Stimulated activated CD8-positive, alpha-beta memory T cell treated with anti-CD3 and anti-CD28 coated beads, Interleukin-15, amount 100 ng/mL, for 1 hour (primary cell): ENCODE measurements around the gene ASTN2.

Source experiments
- DNase-seq: peaks from one replicate; pipeline ENCODE4 v3.0.0-alpha.2; 2020; ENCODE audit warnings: low read depth

The ASTN2 gene

DNA sequence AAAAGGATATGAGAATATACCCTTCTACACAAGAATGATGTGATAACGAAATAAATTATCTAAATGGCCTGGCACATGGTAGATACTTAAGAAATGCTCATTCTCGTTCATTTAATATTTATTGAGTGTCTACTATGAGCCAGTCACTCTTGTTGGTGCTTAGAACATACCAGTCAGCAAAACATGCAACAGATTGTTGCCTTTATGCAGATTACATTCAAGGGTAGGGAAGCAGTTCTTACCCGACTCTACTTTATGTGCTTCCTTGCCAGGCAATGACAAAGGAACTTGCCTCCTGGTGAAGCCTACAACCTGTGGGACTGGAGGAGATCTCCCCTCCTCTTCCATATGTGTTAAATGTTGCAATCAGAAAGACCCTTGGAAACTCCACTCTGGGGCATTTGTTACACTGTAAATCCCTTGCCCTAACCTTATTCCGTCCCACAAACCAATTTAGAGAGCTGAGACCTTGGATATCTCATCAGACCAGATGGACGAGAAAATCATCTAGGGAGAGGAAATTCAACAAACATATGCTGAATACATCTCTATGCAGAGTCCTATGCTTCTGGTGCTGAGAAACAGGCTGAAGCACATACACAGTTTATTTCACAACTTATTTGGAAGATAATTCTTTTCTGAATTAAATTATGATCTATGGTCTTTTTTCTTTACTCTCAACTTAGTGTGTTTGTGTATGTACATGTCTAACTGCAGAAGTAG lies 855.9 kb downstream of the ASTN2 start:
- no peak for DNase-seq

DNA sequence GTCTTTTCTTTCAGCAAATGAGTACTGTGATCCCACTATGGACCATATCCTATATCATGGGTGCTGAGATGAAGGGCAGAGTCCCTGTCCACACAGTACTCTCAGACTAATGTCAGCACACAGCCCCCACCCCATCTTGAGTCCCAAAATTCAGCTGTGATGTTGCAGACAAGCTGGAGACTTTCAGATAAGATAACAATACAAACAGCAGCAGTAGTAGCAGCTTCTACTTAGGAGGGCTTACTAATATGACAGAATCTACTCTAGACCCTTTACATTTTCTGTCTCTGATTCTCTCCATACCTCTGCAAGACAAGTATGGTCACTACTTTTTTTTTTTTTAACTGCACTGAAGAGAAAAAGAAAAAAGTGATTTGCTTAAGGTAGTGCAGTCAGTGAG lies 856.8 kb downstream of the ASTN2 start:
- DNase-seq: no peak

DNA sequence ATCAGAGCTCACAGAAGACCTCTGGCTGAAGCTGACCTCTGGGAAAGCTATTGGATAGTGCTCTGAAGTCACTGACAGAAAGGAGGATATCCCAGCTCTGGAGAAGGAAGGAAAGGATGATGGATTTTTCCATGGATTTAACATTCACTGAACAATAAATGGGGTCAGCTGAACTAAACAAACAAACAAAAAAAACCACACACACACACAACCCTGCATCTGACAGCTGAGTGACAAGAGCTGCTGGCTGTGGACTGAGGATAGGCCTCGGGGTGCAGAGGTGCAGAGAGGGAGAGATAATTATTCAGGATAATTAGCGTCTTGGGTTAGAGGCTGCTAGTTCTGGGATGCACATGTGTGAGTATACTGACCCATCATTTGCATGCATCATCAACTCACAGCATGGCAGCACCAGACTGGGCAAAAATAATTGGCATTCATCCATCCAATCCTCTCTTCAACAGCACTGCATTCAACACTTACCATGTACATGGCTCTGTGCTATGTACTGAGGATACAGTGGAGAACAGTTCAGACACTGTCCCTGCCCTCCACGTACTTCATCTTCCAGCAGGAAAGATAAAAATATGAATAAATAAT lies 859.2 kb downstream of the ASTN2 start:
- no peak for DNase-seq

DNA sequence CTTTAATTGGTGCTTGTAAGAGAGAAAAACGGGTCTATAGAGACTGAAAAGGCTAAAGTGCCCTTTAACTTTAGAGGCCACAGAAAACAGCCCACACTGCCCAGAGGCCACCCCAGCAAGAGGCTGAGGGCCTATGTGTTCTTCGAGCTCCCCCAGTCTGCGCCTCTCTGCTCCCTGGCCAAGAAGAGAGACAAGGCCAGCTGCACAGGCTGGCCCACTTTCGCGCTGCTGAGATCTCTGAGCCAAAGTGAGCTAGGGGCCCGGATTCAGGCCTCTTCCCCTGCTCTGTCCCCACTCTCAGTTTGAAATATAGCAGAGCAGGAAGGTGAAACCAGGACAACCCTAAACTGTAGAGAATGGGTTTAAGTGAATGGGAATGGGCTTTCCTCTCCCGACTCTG lies 859.7 kb downstream of the ASTN2 start:
- DNase-seq: no peak

DNA sequence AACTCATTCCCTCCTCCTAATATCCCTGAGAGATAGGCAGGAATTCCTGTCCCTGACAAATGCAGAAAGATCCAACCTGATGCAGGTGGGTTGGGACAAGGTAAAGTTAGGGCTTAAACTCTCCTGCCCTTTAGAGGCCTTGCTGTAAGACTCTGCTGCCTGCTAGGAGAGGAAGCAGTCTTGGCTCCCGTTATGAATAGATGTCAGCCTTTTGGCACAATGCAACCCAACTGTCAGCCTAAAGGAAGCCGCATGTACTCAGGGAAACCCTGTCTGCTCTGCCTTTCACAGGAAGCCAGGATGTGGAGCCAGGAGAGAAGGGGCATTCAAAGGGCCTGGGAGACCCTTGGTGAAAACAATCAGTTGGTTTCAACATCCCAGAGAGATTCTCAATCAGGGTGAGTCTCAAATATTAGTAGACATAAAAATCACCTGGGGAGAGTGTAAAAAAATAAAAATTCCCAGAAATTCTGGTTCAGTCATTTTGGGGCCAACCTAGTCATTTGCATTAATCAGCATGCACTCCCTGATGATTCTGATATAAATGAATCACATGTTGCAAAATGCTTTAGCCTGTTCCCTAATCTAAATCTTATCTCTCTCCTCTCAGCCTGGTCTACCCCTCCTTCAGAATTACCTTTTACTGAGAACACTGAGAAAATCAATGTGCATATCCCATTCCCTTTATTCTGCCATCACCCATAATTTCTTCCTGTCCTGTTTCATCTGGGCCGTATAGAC lies 864.0 kb downstream of the ASTN2 start:
- DNase-seq: no peak

DNA sequence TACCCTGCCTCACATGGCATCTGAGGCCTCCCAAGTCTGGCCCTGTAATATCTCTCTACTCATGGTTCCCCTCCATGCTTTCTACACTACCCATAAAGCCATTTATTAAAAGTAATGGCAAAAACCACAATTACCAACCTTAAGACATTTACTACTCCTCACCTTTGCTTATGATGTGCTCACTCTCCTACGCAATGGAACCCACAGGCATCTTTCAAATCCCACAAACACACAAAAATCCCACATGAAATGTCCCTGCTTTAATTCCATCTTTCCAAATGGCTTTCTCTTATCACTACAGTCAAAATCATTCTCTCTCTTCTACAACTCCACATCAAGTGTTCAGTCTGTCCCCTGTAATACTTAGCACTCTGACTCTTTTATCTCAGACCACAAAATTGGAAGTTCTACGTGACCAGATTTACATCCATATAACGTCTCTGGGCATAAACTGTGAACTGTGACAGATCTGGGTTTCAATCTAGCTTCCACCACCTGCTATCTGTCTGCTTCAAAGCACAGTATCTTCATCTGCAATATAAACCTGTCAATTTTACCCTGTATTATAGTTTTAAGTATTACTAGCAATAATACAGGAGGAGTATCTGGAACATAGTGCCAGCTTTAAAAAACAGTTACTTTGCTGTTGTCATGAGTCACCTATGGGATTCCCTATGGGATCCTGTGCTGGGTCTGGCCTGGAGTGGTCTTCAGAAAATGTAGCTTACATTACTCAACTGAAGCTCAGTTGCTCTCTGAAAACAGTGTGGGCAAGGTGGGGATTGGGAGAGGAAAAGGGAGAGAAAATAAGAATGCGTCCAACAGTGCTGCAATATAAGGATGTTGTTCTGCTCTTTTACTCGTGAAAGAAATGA lies 864.8 kb downstream of the ASTN2 start:
- no peak for DNase-seq

DNA sequence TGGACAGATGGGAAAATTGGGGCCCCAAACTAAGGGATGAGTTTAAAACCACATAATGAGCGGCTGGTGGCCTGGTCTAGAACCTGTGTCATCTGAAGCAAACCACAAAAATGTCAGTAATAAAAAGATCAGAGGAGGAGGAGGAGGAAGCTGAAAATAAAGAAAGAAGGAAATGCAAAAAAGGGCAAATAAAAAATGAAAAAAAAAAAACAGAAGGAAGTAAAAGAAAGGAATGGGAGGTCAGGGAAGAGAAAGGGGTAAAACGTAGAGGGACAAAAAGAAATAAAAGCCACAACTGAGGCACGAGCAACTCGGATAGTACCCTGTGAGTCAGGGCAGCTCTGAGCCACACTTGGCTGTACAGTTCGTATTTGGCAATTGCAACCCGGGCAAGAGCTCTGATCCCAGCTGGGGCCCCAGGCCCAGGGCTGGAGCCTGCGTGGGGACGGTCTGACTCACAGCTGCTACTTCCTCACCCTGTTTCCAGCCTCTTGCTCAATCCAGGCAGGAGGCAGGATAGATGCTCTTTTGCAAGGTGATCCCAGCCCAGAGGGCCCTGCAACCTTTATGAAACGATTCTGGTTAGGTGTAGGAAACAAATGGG lies 865.7 kb downstream of the ASTN2 start:
- no peak for DNase-seq

DNA sequence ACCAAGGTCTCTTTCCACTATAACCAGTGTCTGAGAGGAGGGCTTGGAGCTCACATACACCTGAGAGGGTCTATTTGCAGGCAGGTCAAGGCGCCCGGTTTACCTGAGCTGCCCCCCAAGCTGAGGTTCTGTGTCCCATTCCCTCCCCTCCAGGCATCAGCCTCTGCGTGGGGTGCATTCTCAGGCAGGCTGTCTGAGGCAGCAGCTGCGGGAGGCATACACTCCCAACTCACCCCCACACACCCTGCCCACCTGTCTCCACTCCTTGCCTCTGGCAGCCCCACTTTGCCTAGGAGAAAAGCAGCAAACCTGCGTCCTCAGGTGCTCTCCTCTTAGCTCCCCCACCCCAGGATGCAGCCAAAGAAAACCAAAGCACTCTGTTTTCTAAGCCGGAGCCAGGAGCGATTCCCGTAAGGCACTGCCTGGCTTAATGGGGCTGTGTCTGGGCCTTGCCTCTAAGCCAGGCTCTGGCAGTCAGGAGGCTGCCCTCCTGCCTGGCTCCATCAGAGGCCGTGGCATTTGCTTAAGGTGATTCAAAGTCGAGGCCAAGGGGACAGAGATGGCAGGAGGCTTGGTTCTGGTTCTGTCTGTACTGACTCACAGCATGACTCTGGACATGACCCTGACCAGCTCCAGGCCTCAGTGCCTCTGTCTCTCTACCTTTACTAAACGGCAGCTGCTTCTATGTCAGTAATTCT lies 867.0 kb downstream of the ASTN2 start:
- no peak for DNase-seq

DNA sequence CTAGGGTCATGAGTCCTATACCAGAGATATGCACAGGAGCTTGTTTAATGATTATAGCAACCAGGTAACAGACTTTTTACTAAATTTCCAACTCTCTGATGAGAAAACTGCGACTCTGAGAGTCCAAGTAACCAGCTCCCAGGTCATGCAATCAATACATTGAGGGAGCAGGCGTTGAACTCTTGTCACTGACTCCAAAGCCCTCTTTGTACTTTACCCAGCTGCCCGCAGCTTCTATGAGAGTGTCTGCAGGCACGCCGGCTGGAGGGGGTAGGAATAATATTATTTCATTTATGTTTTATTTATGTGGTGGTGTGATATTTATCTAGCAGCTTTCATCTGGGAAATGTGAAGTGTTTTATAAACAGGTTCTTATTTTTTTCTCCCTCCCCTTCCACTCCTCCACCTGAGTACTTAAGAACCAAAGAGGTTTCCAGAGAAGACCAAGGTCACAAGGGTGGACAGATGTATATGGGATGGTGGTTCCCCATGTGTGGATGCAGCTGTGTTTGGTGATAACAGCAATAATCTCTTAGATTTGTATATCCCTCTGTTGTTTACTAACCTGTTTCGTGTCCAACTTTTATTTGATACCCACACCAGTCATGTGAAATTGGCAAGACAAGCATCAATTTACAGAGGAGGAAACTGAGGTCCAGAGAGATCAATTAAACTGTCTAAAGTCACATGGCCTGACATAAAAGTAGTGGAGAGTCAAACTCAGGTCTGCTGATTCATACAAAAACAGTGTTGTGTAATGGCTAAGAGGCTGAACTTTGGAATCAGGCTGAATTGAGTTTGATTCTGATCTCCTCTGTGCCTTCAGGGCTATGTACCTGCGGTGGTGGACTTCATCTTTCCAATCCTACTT lies 867.9 kb downstream of the ASTN2 start:
- no peak for DNase-seq

DNA sequence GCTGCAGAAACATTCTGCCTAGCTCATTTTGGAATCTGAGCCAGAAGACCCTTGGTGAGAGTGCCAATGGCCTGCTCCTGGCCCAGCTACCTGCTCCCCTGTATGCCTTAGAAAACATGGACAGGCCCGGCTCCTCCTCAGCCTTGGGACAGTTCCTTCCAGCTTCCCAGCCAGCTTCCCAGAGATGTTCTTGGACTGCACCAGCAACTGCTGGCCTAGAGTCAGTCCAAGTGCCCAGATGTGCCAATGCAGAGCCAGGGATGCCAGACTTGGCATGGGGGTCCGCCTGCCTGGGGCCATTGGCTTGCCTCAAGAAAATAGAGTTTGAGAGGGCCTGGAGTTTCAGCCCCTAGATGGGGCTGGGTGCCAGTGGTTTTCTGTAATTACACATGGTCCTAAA lies 870.0 kb downstream of the ASTN2 start:
- no peak for DNase-seq

DNA sequence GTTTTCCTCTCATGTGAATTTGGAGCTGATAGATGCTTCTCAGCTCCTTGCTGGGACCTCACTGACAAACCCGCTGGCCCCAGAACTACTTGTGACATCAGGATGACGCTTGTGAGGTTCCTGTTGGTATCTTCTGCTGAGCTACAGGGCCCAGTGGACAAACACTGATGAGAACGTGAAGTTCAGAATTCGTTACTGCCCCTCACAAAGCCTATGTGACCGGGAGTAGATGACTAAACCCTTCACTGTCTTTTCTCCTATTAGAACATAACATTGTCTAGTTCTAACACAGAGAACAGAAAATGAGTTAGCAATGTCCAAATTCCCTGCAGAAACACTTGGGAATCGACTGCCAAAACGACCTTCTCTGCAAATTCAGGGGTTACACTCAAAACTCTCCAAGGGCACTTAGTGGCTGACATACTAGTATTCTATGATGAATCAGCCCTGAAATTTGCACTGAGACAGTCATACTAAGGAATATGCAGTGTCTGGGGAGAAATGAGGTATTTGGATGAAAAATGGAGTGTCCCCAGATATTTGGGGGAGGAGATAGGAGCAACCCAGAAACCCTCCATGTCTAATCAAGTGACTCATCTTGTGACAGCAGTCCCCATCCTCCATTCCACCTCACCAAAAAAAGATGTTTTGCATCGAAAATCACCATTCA lies 871.0 kb downstream of the ASTN2 start:
- DNase-seq: no peak

DNA sequence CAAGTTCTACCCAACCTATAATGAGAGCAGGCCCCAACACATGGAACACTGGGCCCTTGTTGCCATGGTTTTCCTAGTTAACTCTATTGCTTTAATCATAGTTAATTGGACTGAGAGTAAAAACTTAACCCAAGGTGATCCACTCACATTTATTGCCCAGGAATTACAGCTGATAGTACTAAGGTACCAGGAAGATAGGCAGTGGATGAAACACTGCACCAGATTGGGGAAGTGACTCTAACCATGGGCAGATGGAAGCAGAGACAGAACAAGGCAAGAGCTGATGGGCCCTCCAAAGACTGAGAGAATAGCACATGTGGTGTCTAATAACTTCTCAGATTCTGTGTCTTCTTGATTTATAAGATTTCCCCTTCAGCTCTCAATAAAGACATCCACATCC lies 873.5 kb downstream of the ASTN2 start:
- no peak for DNase-seq

DNA sequence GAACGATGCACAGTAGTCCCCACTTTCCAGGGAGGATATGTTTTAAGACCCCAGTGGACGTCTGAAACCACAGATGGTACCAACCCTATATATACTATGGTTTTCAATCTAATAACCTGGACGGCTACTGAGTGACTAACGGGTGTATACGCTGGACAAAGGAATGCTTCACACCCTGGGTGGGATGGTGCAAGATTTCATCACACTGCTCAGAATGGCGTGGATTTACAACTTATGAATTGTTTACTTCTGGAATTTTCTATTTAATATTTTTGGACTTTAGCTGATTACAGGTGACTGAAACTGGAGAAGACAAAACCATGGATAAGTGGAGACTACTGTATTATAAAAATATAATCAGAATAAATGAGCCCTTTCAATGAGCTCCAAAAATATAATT lies 875.3 kb downstream of the ASTN2 start:
- no peak for DNase-seq

DNA sequence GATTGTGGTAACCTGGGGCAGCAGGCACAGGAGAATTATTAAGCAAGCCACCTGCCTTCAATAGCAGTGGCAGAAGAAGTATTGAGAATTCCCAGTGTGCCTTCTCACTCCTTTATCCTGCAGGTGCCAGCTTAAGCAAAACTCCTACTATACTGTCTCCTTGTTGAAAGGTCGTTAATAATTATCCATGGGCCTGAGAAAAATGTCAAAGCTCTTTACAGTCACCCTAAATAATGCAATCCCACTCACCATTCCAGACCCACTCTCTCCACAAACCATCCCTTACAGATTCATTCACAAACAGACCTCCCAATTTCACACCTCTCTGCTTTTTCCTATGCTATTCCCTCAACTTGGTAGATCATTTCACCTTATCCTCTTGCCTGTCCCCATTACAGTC lies 889.2 kb downstream of the ASTN2 start:
- no peak for DNase-seq

DNA sequence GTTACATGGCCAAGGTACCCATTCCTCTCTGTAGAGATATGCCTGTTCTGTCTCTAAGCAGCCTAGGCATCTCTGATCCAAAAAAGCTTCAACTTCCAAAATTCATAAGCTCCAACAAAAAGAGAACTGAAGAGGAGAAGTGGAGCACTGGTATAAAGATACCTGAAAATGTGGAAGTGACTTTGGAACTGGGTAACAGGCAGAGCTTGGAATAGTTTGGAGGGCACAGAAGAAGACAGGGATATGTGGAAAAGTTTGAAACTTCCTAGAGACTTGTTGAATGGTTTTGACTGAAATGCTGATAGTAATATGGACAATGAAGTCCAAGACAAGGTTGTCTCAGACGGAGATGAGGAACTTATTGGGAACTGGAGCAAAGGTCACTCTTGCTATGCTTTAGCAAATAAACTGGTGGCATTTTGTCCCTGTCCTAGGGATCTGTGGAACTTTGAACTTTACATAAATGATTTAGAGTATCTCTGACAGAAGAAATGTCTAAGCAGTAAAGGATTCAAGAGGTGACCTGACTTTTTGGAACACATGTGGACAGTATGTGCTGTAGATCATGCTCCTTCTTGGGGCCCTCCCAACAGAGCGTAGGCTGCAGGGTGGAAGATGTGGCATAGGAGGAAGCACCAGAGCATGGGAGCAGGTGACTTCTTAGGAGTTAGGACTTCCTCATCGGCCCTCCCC lies 889.9 kb downstream of the ASTN2 start:
- DNase-seq: no peak

DNA sequence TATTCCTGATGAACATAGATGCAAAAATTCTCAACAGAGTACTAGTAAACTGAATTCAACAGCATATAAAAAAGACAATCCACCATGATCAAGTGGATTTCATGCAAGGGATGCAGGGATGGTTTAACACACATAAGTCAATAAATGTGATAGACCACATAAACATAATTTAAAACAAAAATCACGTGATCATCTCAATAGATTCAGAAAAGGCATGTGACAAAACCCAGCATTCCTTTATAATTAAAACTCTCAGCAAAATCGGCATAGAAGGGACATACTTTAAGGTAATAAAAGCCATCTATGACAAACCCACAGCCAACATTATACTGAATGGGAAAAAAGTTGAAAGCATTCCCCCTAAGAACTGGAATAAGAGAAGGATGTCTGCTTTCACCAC lies 894.6 kb downstream of the ASTN2 start:
- no peak for DNase-seq

DNA sequence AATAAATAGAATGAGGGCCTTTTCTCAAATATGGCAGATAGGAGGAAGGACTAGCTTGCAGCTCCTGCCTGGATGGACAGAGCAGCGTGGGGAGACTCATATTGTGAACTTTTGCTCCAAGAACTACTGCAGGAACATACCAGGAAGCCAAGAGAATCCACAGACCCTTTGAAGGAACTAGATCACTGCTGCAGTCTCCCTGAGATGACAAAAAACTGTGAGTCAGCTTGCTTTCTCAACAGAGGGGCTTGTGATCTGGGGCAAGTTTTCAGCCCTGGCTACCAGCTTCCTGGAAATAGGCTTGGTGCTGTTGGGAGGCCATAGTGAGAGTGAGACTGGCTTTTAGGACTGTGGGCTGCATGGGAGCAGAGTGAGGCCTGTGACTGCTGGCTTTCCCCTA lies 898.4 kb downstream of the ASTN2 start:
- DNase-seq: no peak

DNA sequence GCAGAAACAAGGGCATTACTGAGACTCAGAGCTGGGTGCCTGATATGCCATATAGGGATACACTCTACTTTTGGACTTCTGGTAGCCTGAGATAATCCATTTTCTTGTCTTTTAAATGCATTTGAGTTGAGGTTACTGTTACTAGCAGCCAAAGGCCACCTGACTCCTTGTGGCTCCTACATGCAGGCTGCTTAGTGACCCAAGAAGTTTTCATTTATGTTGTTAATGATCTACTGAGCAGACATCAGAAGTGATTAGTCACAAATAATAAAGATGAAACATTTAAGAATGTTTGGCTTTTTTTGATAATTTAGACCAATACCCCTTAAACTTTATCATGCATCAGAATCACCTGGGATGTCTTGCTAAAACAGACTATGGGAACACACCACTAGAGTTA lies 899.3 kb downstream of the ASTN2 start:
- no peak for DNase-seq

DNA sequence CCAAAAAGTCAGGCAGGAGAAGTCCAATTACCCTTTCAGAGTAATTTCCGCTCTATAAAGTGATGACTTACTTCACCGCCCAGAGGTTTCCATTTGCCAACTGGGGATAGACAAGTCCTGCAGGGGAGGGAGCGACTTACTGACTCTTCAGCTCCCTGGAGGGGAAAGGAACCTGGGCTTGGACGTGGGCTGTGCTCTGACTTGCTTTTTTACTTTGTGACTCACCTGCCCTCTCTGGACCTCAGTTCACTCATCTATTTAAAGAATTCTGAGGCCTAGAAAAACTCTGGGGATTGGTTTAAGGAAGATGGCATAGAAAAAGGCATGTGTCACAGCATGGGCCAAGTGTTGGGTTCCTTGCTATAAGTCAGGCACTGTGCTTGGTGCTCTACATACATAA lies 908.2 kb downstream of the ASTN2 start:
- DNase-seq: no peak
